HepG2 (cell line): Measurements from ENCODE around the gene ZBTB7B. TPM values are rescaled to one million over a fixed set of nuclear protein-coding genes. Genes with fewer than 3 reads are reported as not detected.

ENCODE experiments used
- HMGA1 ChIP-seq: sonication (generic); formaldehyde crosslinking; conservative IDR thresholded peaks from 2 replicates; pipeline ENCODE4 v1.4.0; 2020; ENCODE audit warnings: missing genetic modification reagents
- ISL2 ChIP-seq: sonication (generic); formaldehyde crosslinking; IDR thresholded peaks from 2 replicates; pipeline ENCODE4 v1.5.0; 2020; ENCODE audit warnings: missing genetic modification reagents
- KAT2B ChIP-seq: fragments of 150-350 bp; IDR thresholded peaks from 2 replicates; pipeline ENCODE4 v1.6.1; 2014; ENCODE audit warnings: low read depth, low read length, borderline replicate concordance
- MEIS2 ChIP-seq: sonication (generic); formaldehyde crosslinking; IDR thresholded peaks from 2 replicates; pipeline ENCODE4 v1.9.0; 2021; ENCODE audit warnings: mild to moderate bottlenecking, missing genetic modification reagents
- RFXAP ChIP-seq: sonication (generic); formaldehyde crosslinking; IDR thresholded peaks from 2 replicates; pipeline ENCODE4 v1.4.0; 2020; ENCODE audit warnings: missing genetic modification reagents, borderline replicate concordance
- RXRB ChIP-seq: IDR thresholded peaks from 2 replicates; pipeline ENCODE4 v1.6.1; 2016; ENCODE audit warnings: borderline replicate concordance, missing genetic modification reagents, missing compliant biosample characterization
- SCMH1 ChIP-seq: sonication (generic); formaldehyde crosslinking; IDR thresholded peaks from 2 replicates; pipeline ENCODE4 v1.9.0; 2021; ENCODE audit warnings: missing genetic modification reagents, mild to moderate bottlenecking, borderline replicate concordance
- SIN3B ChIP-seq: fragments of 150-350 bp; IDR thresholded peaks from 2 replicates; pipeline ENCODE4 v1.6.1; 2014; ENCODE audit warnings: low read length
- THAP7 ChIP-seq: sonication (generic); formaldehyde crosslinking; IDR thresholded peaks from 2 replicates; pipeline ENCODE4 v1.8.1; 2023; ENCODE audit warnings: mild to moderate bottlenecking, missing genetic modification reagents
- ZNF17 ChIP-seq: sonication (generic); formaldehyde crosslinking; IDR thresholded peaks from 2 replicates; pipeline ENCODE4 v1.5.0; 2020; ENCODE audit warnings: mild to moderate bottlenecking, missing genetic modification reagents
- ZNF407 ChIP-seq: sonication (generic); formaldehyde crosslinking; IDR thresholded peaks from one replicate; pipeline ENCODE4 v1.5.1; 2020; ENCODE audit warnings: mild to moderate bottlenecking, missing genetic modification reagents; ENCODE audit errors: not compliant biosample characterization
- ZNF747 ChIP-seq: sonication (generic); formaldehyde crosslinking; IDR thresholded peaks from 2 replicates; pipeline ENCODE4 v1.8.1; 2023; ENCODE audit warnings: missing genetic modification reagents, mild to moderate bottlenecking, borderline replicate concordance
- ZNF75D ChIP-seq: sonication (generic); formaldehyde crosslinking; IDR thresholded peaks from 2 replicates; pipeline ENCODE4 v1.8.1; 2023; ENCODE audit warnings: missing genetic modification reagents, mild to moderate bottlenecking, borderline replicate concordance
- polyA plus RNA-seq, 8 experiments: library from polyadenylated mRNA; depleted of rRNA in 3 of 8; stranded (reverse) in 7 of 8; unstranded in 1 of 8; fragments of >200 nt; fragmentation: Illumina TruSeq in 4 of 8; extraction: Trizol in 4 of 8; gene quantifications; 2 replicates each; pipeline versions ENCODE4 v1.2.1 to v1.2.3, GENCODE V29; 2011 to 2016; ENCODE audit warnings: low read depth in 4 of 8, missing spikeins in 1 of 8, mixed read lengths in 1 of 8; ENCODE audit not compliant: insufficient read depth in 1 of 8
- total RNA-seq, 5 experiments: library from RNA; depleted of rRNA; stranded (reverse); fragments of >200 nt; fragmentation: Illumina TruSeq; extraction: Trizol; gene quantifications; 2 replicates each; pipeline ENCODE4 v1.2.3, GENCODE V29; 2016; ENCODE audit warnings: low read depth in 1 of 5
- TF ChIP-seq, protein P1 (sequence below): sonication (generic); formaldehyde crosslinking; IDR thresholded peaks from 2 replicates; pipeline ENCODE4; 2020; ENCODE audit warnings: missing genetic modification reagents, mild to moderate bottlenecking, borderline replicate concordance
- TF ChIP-seq, protein P2 (sequence below): sonication (generic); formaldehyde crosslinking; IDR thresholded peaks from 2 replicates; pipeline ENCODE4 v1.4.0; 2020; ENCODE audit warnings: mild to moderate bottlenecking, missing genetic modification reagents

Gene ZBTB7B
- total and polyA plus RNA-seq, 2 of the 13 experiments (the other 11 are each of a cell fraction or from before 2014, with no cell fraction given): 15.5 to 17.5 TPM

DNA sequence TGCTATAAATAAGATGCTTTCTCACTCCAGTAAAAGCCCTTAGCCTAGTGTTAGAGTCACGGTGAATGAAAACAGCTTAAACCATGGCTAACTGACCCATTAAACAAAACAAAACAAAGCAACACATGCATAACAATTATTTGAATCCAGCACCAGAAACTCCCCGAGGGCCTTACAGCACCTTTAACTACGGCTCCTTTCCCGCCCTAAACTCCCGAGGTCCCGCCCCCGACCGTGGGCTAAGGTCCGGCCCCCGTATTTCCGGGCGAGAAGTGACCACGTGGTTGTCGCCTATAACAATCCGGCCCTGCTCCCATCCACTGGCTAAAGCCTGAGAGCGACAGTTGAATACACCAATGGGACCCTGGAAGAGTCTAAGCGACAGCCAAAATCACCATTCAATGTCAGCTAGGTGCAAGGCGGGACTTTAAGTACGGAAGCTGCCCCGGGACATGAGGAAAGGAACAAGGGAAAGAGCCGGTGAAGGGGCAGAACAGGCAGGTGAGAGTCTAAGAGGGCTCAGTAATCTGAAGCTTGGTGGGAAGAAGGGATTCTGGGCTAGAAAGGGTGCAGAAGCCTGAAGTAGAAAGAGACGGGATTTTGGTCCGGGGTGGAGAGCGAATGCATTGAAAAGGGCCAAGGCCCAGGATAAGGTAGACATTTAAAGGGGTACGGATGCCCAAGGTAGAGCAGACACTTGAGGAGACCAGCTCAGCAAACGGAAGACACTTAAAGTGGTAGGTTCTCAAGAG lies 19.5 kb upstream of the ZBTB7B start, which contains the start of gene FLAD1 (continued):
- TF ChIP-seq MEIS2 (CRISPR knock-in tag) (0 out of 2 replicates have a peak, but pooled peaks have one; percentile 15), HMGA1 (no peak), ISL2 (CRISPR knock-in tag) (no peak), ZNF75D (CRISPR knock-in tag) (no peak), KAT2B (no peak), ZNF747 (CRISPR knock-in tag) (no peak), RXRB (CRISPR knock-in tag) (no peak), ZNF407 (no peak), ZNF17 (no peak), SCMH1 (no peak), THAP7 (CRISPR knock-in tag) (no peak), RFXAP (no peak), SIN3B (no peak)
- TF ChIP-seq, protein P1, sequence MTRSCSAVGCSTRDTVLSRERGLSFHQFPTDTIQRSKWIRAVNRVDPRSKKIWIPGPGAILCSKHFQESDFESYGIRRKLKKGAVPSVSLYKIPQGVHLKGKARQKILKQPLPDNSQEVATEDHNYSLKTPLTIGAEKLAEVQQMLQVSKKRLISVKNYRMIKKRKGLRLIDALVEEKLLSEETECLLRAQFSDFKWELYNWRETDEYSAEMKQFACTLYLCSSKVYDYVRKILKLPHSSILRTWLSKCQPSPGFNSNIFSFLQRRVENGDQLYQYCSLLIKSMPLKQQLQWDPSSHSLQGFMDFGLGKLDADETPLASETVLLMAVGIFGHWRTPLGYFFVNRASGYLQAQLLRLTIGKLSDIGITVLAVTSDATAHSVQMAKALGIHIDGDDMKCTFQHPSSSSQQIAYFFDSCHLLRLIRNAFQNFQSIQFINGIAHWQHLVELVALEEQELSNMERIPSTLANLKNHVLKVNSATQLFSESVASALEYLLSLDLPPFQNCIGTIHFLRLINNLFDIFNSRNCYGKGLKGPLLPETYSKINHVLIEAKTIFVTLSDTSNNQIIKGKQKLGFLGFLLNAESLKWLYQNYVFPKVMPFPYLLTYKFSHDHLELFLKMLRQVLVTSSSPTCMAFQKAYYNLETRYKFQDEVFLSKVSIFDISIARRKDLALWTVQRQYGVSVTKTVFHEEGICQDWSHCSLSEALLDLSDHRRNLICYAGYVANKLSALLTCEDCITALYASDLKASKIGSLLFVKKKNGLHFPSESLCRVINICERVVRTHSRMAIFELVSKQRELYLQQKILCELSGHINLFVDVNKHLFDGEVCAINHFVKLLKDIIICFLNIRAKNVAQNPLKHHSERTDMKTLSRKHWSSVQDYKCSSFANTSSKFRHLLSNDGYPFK: peak; percentile 74; the same call in 1 of the 2 replicates
- TF ChIP-seq, protein P2, sequence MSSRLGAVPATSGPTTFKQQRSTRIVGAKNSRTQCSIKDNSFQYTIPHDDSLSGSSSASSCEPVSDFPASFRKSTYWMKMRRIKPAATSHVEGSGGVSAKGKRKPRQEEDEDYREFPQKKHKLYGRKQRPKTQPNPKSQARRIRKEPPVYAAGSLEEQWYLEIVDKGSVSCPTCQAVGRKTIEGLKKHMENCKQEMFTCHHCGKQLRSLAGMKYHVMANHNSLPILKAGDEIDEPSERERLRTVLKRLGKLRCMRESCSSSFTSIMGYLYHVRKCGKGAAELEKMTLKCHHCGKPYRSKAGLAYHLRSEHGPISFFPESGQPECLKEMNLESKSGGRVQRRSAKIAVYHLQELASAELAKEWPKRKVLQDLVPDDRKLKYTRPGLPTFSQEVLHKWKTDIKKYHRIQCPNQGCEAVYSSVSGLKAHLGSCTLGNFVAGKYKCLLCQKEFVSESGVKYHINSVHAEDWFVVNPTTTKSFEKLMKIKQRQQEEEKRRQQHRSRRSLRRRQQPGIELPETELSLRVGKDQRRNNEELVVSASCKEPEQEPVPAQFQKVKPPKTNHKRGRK (CRISPR knock-in tag): no peak
